Fibroblast of skin of right quadriceps (primary cell): ENCODE results near the gene SPSB2.

Source experiments
- DNase-seq: peaks from one replicate; pipeline ENCODE4 v3.0.0-alpha.2; 2013

Gene SPSB2

DNA sequence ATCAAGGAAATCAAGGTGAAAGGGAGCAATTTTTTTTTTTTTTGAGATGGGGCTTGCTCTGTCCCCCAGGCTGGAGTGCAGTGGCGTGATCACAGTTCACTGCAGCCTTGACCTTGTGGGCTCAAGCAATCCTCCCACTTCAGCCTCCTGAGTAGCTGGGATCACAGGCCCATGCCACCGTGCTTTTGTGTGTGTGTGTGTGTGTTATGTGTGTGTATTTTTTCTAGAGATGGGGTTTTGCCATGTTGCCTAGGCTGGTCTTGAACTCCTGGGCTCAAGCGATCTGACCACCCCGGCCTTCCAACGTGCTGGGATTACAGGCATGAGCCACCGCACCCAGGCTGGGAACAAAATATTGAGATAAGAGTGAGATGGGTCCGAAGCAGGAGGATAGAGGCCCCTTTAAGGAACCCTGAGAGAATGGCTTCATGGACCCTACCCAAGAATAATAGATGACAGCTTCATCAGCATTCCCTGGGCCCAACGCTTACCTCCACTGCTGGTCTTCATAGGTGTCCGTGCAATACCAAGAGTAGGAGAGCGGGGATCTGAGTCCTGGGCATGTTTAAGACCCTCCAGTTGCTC lies 23.0 kb downstream of the SPSB2 start:
- DNase-seq: no peak

GRCh38 chr12:6849427-6849826 lies 23.7 kb downstream of the SPSB2 start:
- DNase-seq: no peak

DNA sequence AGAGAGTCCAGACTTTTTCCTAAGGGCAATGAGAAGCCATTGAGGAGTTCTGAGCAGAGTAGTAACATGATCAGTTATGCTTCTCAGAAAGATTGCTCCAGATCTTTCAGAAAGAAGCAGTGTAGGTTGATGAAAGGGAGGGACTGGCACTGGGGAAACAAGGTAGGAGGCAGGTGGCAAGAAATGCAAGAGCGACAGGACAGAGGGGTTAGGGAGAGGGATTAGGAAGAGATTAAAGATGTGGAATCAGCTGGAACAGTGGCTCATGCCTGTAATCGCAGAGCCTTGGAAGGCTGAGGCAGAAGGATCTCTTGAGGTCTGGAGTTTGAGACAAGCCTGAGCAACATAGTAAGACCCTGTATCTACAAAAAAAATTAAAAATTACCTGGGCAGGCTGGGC lies 25.4 kb downstream of the SPSB2 start:
- no peak for DNase-seq

DNA sequence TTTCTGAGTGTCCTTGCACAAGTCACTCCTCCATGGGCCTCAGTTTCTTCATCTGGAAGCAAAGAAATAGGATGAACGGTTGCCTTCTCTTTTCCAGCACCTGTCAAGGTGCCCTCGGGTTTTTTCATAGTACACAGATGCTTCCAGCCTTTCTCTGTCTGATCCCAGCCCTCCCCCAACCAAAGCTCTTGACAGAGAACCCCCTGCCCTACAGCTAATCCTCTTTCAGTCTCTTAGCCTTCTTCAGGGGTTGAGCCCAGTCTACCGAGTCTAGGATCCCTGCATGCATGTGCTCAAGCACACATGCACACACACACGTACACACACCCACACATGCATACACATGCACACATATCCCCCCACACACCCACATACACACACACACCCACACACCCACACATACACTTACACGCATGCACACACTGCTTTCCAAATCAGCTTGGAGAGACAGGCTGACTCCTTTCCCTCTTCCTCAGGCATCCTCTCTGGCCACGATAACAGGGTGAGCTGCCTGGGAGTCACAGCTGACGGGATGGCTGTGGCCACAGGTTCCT lies 26.7 kb downstream of the SPSB2 start:
- DNase-seq: no peak

GRCh38 chr12:6845395-6845794 lies 27.7 kb downstream of the SPSB2 start:
- DNase-seq: no peak

DNA sequence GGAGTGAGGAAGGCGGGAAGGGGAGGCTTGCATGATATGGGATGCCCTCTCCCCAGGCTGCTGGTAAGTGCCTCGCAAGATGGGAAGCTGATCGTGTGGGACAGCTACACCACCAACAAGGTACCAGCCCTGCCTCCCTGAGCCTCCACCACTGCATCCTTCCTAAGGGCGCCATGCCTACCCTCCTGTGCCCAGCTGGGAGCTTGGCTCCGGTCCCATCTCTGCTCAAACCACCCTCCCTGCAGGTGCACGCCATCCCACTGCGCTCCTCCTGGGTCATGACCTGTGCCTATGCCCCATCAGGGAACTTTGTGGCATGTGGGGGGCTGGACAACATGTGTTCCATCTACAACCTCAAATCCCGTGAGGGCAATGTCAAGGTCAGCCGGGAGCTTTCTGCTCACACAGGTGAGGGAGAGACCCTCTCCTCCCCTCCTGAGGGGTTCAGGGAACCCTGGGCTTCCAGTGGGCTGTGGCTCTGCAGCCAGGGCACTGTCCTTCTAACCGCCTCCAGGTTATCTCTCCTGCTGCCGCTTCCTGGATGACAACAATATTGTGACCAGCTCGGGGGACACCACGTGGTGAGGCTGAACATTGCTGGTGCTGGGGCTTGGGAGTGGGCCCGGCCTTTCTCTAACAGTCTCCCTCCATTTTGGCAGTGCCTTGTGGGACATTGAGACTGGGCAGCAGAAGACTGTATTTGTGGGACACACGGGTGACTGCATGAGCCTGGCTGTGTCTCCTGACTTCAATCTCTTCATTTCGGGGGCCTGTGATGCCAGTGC lies 29.8 kb downstream of the SPSB2 start:
- no peak for DNase-seq

DNA sequence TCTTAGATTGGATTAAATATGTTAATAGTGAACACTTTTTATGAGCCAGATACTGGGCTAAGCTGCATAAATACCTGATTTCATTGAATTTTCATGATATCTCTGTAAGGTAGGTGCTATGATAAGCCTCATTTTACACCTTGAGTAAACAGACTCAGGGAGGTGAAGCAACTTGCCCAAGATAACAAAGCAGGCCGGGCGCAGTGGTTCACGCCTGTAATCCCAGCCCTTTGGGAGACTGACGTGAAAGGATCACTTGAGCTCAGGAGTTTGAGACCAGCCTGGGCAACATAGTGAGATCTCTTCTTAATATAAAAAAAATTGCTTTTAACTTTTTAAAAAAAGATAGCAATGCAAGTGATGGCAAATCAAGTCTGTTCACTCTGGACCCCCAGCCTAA lies 31.0 kb downstream of the SPSB2 start:
- no peak for DNase-seq

DNA sequence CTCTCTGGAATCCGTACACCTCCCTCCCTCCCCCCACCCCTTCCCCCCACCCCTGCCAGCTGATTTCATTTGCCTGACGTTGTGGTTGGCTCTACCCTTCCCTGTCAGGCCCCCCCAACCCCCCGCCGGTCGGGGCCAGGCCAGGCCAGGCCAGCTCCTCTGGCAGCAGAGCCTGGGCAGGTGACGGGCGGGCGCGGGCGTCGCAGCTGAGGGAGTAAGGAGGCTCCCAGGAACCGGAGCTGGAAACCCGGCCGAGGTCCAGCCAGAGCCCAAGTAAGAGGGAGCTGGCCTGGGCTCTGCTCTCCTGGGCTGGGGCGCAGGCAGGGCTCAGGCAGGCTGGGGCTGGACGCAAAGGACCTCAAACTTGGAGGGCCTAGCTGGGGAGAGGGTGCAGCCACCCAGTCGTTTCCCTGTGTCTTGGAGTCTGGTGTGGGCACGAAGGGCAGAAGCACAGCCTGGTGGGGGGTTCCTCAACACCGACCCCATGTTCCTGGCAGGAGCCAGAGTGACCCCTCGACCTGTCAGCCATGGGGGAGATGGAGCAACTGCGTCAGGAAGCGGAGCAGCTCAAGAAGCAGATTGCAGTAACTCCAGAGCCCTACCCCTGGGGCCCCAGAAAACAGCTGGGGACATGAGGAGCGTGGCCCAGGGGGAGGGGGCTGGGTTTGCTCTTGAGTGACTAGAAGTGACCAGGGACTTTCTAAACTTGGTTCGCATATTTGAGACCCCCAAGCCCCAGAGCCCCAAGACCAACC lies 32.2 kb downstream of the SPSB2 start, which contains the start of gene GNB3:
GNB3 (plus strand) TSS at position 165 of the 755 bp plus-strand sequence; CDS start at position 528, 363 bp downstream.
- no peak for DNase-seq

DNA sequence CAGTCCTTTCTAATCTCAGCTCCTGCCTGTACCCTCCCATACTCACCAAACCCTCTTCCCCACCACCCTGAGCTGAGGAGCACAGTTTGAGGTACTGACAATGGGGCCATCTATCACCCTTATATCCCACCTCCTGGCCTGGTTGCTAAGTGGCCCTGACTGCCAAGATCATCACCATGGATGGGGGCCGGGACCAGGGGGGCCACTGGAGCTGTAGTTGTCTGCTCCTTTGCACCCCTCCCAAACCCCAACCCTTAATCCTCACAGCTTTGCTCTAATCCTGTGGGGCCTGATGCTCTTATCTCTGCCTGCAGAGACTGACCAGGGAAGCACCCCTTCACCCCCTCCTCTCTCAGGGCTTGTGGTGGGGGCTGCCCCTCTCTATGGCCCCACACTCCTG lies 32.8 kb downstream of the SPSB2 start:
- DNase-seq: no peak

DNA sequence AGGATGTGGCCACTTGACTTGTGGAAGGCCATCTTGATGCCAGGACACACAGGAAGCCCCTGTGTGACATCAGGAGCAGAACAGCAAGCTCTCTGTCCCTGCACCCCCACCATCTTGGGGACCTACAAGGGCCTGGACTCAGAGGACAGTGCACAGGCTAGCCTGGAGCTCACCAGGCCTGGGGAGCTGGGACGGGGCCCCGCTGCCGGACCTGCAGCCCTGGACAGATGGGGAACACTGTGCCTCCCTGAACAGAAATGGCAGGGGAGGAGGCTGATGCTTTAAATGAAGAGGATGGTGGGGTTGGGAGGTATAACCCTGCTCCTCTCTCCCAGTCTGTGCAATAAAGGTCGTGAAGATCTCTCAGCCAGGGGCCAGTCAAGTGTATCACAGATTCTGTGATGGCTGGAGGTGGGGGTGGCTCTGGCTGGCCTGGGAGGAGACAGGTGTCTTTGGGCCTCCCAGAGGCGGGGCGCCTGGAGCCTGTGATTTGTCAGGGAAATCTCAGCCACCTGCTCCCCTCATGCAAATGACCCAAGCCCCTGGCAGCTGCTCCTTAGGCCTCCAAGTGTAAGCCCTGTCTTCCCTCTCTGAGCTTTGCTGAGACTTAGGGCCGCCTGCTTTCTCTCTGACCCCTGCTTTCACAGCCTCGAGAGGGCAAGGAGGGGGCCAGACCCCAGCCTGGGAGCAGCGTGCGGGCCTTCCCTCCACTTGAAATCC lies 33.5 kb downstream of the SPSB2 start:
- DNase-seq: no peak

GRCh38 chr12:6838854-6839253 lies 34.2 kb downstream of the SPSB2 start:
- no peak for DNase-seq

GRCh38 chr12:6837370-6838060 lies 35.6 kb downstream of the SPSB2 start:
- no peak for DNase-seq

DNA sequence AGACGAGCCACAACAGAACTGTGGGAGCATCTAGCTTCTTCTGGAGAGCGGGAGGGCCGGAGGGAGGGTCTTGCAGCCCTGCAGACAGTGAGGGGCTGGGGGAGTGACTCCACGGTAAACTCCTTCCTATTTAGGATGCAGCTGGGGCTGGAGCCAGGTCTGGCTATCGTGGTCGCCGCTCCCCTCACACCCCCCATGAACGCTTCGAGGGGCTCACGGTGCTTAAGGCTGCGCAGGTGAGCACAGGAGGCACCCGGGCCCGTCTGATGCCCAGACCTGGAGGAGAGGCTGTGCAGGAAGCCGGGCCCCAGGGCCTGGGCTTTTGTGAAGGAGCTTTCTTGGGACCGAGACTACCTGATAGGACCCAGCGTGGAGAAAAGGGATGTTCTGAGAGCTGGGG lies 36.3 kb downstream of the SPSB2 start:
- no peak for DNase-seq

DNA sequence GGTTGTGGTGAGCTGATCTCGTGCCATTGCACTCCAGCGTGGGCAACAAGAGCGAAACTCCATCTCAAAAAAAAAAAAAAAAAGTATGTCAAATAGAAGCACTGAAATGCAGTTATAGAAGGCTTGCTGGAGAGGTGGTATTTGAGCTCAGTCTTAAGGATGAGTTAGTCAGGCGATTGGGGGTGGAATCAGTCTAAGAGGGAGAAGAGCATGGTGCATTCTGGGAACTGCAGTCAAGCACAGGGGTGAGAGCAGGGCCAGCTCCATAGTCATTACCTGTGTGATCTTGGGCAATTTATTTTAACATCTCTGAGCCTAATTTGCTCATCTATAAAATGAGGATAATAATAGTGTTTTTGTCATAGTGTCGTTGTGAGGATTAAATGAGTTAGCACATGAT lies 38.2 kb downstream of the SPSB2 start:
- DNase-seq: no peak

DNA sequence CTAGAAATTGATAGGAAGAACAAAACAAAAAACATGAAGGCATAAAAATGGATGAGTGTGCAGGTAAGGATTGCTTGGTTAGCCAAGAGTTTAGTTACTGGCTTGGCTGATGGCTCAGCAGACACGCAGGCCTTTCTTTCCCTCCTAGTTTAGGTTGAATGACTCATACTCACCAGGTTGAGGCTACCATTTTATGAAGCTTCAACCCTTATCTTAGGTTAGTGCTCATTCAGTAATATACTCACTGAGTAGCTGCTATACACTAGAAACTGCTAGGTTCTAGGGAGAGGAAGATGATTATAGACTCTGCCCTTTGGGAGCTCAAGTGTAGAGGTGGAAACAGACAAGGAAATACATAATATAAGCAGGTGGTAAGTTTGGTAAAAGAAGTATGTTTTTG lies 38.8 kb downstream of the SPSB2 start:
- DNase-seq: no peak

GRCh38 chr12:6833189-6833890 lies 39.8 kb downstream of the SPSB2 start:
- no peak for DNase-seq

- no peak for DNase-seq
Measured at GRCh38 chr12:6832125-6832524, 41.0 kb downstream of the SPSB2 start.

DNA sequence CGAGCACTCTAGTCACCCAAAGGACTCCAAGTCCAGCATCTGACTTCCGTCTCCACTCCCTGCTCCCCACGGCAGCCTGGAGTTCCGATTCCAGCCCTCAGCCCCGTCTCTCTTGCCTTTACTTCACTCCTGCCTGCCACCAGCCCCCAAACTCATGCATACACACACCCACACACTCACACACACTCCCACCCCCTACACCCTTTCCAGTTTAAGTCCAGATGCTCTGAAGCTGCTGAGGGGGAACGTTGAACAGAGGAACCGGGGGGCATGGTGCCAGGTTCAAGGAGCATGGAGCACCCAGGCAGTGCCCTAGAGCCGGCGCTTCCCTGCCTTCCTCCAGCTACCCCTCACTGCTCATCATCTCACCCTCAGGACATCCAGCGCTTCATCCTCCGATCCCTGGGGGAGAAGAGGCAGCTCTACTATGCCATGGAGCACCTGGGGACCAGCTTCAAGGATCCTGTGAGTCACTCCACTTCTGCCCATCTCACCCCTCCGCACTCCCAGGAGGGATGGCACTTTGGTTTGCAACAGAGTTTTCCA lies 41.6 kb downstream of the SPSB2 start:
- DNase-seq: no peak

DNA sequence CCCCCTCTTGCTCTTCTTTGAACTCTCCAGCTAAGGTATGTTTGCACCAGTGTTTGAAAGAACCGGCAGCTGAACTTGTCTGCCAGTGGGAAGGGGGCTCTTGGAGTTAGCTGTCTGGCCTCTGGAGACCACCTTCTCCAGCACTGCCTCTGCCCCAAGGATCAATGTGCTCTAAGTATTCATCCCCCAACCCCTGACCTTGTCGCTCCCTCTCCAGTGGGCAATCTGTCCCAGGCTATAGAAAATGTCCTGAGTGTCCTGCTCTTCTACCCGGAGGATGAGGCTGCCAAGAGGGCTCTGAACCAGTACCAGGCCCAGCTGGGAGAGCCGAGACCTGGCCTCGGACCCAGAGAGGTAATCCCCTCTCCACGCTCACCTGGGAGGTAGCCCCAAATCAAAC lies 42.1 kb downstream of the SPSB2 start:
- DNase-seq: no peak

- DNase-seq: no peak
Measured at GRCh38 chr12:6830286-6830890, 42.7 kb downstream of the SPSB2 start.
